ENCODE measurements around the gene IP6K1. TPM values are rescaled to one million over a fixed set of nuclear protein-coding genes. Genes with fewer than 3 reads are reported as not detected.
A peak's percentile ranks its signal among the peaks of the same experiment; 100 is the strongest.

The IP6K1 gene
- total RNA-seq, 2 donors from 2014 or later, result 19.8 to 27.5 TPM

- peak; percentile 76 for ATAC-seq
- Histone ChIP-seq H3K27ac (peak overlapping the region in 3 of 4 donors; percentile 22 to 73 (median 65)), H3K27me3 (no peaks in the 10 kb centered on the region), H3K36me3 (replicated peaks in 1 of 2; ENCODE audit: insufficient read depth in 1 of 2, low read depth in 2 of 2) (no peaks in the 10 kb centered on the region), H3K9me3 (no peaks in the 10 kb centered on the region), H3K4me1 (peaks cover 50% of the 10 kb centered on the region), H3K4me3 (no peak overlapping the region)
- WGBS, 2 donors, result 20 to 38% methylated on average over 3 of the region's 3 CpGs
- DNase-seq, result peak; percentile 40 to 88 (median 84)
- intact Hi-C loops (cut with DNase I), result loop anchor here (5.0 kb wide), 1 partner anchor 102 kb away; no protein-coding TSS in a partner anchor
- TF ChIP-seq POLR2A (IDR thresholded peaks at IDR 0.05) (no peak), CTCF (IDR thresholded peaks at IDR 0.05) (no peak)
Measured at GRCh38 chr3:49805367-49805782, 19.0 kb upstream of the IP6K1 start.

GRCh38 chr3:49804141-49805041 lies 18.0 kb upstream of the IP6K1 start:
- no peaks in the 10 kb centered on the region for H3K27me3 ChIP-seq
- peak overlapping the region in 1 of 4 donors; percentile 73 for H3K27ac ChIP-seq
- intact Hi-C loops (cut with DNase I), result loop anchor here (5.0 kb wide), 2 partner anchors 38 to 103 kb away; no protein-coding TSS in a partner anchor
- DNase-seq (no peak), ATAC-seq (no peak)
- 70 to 88% methylated on average over 7 to 25 of the region's 26 CpGs for WGBS, 2 donors
- TF ChIP-seq CTCF (IDR thresholded peaks at IDR 0.05) (no peak), POLR2A (IDR thresholded peaks at IDR 0.05) (no peak)
- H3K4me1 ChIP-seq, result peaks cover 50% of the 10 kb centered on the region
- no peak overlapping the region for H3K4me3 ChIP-seq
- no peaks in the 10 kb centered on the region for H3K36me3 ChIP-seq (replicated peaks in 1 of 2; ENCODE audit: insufficient read depth in 1 of 2, low read depth in 2 of 2)
- H3K9me3 ChIP-seq, result no peaks in the 10 kb centered on the region

- Histone ChIP-seq H3K9me3 (no peaks in the 10 kb centered on the region), H3K4me3 (peak overlapping the region; percentile 78 to 86), H3K4me1 (peaks cover 50% of the 10 kb centered on the region), H3K27ac (peak overlapping the region in 3 of 4 donors; percentile 47 to 75 (median 71)), H3K27me3 (no peaks in the 10 kb centered on the region), H3K36me3 (replicated peaks in 1 of 2; ENCODE audit: insufficient read depth in 1 of 2, low read depth in 2 of 2) (no peaks in the 10 kb centered on the region)
- WGBS, 2 donors, result 12 to 68% methylated on average over 10 to 31 of the region's 41 CpGs
- intact Hi-C loops (cut with DNase I), result loop anchor here (5.0 kb wide), 1 partner anchor 39 kb away; no protein-coding TSS in a partner anchor
- no peak for TF ChIP-seq CTCF (IDR thresholded peaks at IDR 0.05)
- peak; percentile 1 for ATAC-seq
- peak in 1 of 4 donors; percentile 25 for DNase-seq
Measured at GRCh38 chr3:49803465-49804140, 17.3 kb upstream of the IP6K1 start.

- H3K4me1 ChIP-seq, result peaks cover 49% of the 10 kb centered on the region
Measured at GRCh38 chr3:49802719-49803464, 16.6 kb upstream of the IP6K1 start, which contains the start of gene INKA1. Gene INKA1, plus strand, starts transcription at chr3:49803261. Its CDS starts 132 bp downstream, at chr3:49803393.

More at GRCh38 chr3:49802719-49803464, 16.6 kb upstream of the IP6K1 start, which contains the start of gene INKA1:
- Histone ChIP-seq H3K9me3 (no peaks in the 10 kb centered on the region), H3K27me3 (no peaks in the 10 kb centered on the region), H3K4me3 (peak within 1 kb of the TSS; percentile 78 to 86), H3K36me3 (replicated peaks in 1 of 2; ENCODE audit: insufficient read depth in 1 of 2, low read depth in 2 of 2) (no peaks in the 10 kb centered on the region), H3K27ac (peak within 1 kb of the TSS; percentile 47 to 75 (median 60))
- TF ChIP-seq CTCF (IDR thresholded peaks at IDR 0.05) (peak; percentile 78 to 95 (median 92)), POLR2A (IDR thresholded peaks at IDR 0.05) (peak in 2 of 3 donors; percentile 33 to 37)
- ATAC-seq (peak; percentile 84), DNase-seq (peak; percentile 90 to 92 (median 90))
- 0% methylated on average over 67 of the region's 71 CpGs; no CpG with 5 or more reads in 1 of the 2 donors for WGBS, 2 donors
- intact Hi-C loops (cut with DNase I), result loop anchor here (5.0 kb wide), 1 partner anchor 39 kb away; no protein-coding TSS in a partner anchor
